HG02938 (cell line): ENCODE measurements around the gene RANBP1.
"Not testable (repeated sequence)": the region's sequence is repeated elsewhere in the genome, so short reads cannot be mapped to it uniquely, and the experiment has no call there.

Source experiments
- ATAC-seq: cut with Tn5 transposase; IDR thresholded peaks from one replicate; pipeline ENCODE4 v1.9.1; 2021; ENCODE audit warnings: mild to moderate bottlenecking, moderate library complexity; ENCODE audit not compliant: unreplicated experiment

RANBP1 gene

GRCh38 chr22:20115691-20116375 lies at the start of gene RANBP1:
RANBP1 (plus strand) TSS chr22:20116104; CDS start chr22:20116185, 81 bp downstream.
- ATAC-seq = no peak

GRCh38 chr22:20066617-20067383 lies 49.1 kb upstream of the RANBP1 start:
- ATAC-seq = no peak

GRCh38 chr22:20067384-20067682 lies 48.6 kb upstream of the RANBP1 start:
- not testable (repeated sequence) for ATAC-seq

DNA sequence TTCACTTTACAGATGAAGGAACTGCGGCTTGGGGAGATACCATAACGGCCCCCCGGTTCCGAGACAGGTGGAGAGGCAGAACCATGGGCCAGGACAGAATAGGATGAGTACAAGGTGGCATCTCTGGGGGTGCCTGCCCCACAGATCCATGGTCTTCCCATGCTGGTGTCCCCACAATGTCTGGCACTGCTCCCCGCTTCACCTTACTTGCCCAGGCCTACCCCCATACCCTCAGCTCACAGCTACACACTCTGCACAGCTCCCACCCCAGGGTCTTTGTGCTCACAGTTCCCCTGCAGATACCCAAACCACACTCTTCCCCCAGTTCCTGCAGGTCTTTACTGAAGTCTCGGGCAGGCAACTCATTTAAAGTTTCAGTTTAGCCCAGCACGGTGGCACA lies 47.3 kb upstream of the RANBP1 start:
- no peak for ATAC-seq

DNA sequence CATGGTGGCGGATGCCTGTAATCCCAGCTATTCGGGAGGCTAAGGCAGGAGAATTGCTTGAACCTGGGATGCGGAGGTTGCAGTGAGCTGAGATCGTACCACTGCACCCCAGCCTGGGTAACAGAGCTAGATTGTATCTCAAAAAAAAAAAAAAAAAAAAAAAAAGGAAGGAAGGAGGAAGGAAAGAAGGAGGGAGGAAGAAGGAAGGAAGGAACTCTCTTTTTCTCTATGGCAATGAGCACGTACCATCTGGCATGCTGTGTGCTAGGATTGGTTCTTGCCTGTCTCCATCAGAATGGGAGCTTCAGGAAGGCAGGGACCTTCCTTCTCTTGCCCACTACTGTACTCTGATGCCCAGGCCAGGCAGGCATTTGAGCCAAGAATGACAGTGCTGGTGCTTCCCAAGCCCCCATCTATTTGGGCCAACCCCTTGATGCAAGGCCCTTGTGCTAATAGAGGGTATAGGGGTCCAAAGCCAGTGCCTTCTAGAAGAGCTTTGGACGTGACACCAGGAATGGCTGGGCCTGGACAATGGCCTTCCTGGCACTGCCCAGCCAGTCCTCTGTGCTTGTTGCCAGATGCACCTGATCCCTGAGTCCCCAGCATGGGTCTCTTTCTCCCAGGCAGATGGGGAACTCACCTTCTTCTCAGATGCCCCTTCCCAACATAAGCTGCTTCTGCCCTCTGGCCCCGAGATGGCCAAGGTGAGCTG lies 46.4 kb upstream of the RANBP1 start:
- no peak for ATAC-seq

DNA sequence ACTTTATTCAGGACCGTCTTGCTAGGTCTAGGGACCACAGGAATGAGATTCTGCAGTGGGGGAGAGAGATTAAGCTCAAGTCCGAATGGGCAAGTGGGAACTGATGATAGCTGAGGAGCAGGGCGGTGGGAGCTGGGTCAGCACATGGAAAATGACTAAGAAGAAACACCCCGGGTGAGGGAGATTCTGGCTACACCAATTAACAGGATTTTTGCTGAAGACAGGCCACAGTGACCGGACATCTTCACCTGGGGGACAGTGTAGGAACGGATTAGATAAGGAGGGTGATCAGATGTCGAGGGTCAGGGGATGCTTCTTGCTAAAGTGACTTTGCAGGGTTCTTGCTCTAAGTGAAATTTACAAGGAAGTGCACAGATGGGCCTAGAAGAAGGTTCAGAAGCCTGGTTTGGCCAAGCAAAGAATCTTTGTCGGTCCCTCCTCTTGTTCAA lies 44.4 kb upstream of the RANBP1 start:
- no peak for ATAC-seq

GRCh38 chr22:20076627-20077172 lies 39.2 kb upstream of the RANBP1 start:
- ATAC-seq = no peak

GRCh38 chr22:20079745-20080444 lies 36.0 kb upstream of the RANBP1 start, which contains the start of gene DGCR8:
DGCR8 (plus strand) TSS chr22:20080241; CDS start chr22:20085964, 5,723 bp downstream.
- peak; percentile 64 for ATAC-seq

DNA sequence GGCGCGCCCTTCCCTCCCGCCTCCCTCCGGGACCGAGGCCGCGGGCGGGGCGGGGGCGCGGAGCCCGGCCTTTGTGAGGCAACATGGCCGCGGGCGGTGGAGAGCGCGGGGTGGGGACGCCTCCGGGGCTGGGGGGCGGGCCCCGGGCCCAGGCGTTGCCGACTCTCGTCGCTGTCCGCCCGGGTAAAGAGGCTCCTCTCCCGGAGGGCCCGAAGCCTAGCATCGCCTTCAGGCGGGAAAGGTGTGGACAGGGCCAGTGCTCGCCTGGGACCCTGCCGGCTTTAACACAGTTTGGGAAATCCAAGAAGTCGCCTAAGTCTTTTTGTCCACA lies 35.5 kb upstream of the RANBP1 start:
- ATAC-seq = peak; percentile 47

- no peak for ATAC-seq
These were observed 34.9 kb upstream of the RANBP1 start for GRCh38 chr22:20080776-20081654.

GRCh38 chr22:20083157-20083890 lies 32.6 kb upstream of the RANBP1 start:
- ATAC-seq = no peak

DNA sequence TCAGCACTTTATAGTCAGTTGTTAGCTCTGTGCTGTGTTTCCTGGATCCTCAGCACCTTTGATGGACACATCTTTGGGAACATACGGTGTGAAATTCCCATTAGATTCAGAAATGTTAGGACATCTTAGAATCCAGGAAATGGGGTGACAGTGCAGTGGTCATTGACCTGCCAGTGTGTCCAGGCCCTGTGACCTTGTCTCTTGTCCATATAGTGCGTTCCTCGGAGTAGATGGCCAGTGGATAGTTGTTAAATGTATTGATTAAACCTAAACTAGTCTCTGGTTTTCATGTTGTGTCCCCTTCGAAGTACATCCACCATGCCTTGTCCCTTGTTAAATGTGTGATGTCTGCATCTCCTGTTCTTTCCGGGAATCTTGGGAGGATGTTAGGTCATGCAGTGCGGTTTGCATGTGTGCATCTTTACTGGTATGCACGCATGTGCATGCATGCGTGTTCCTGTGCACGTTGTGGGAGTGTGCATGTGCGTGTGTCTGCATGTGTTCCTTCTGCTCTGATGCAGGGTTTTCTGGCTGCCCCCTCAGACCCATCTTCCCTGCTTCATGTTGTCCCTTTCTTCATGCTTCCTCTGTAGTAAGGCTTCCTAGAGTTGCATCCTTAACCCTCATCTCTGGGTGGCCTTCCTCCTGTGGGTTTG lies 31.9 kb upstream of the RANBP1 start:
- ATAC-seq = no peak

GRCh38 chr22:20084547-20085413 lies 31.1 kb upstream of the RANBP1 start:
- no peak for ATAC-seq

DNA sequence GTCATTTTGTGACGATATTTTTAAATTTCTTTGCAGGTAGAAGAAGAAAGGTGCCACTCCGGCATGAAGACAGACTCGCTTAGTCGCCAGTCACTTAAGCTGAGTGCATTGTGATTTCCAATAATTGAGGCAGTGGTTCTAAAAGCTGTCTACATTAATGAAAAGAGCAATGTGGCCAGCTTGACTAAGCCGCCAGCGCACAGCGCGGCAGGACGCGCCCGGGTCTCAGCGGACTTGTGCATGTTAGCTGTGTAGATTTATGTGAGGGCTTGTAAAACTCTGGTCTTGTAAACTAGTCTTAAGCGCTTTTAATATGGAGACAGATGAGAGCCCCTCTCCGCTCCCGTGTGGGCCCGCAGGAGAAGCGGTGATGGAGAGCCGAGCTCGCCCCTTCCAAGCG lies 30.3 kb upstream of the RANBP1 start:
- ATAC-seq = no peak

GRCh38 chr22:20086101-20086599 lies 29.8 kb upstream of the RANBP1 start:
- no peak for ATAC-seq

DNA sequence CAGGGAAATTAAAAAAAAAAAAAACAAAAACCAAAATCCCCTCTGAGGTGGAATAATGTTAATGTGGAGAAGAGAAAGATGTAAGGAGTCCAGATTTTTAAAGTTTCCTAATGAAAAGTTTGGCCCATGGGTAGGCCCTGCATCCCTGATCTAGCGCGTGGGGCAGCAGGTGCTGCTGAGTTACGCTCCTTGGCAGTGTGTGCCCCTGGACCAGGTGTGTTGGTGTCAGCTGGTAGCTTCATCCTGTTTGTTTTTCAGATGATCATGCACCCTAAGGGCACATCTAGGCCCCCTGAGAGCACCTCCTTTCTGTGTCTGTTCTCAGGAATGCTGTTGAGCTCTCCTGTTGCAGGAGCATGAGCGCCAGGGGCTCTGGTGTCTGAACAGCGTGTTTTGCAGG lies 29.1 kb upstream of the RANBP1 start:
- no peak for ATAC-seq
